Measurements from ENCODE around the gene ATN1. TPM values are rescaled to one million over a fixed set of nuclear protein-coding genes. Genes with fewer than 3 reads are reported as not detected.

The ATN1 gene
- total RNA-seq, 2 donors from 2014 or later = 29.9 to 73.5 TPM

- Mint-ChIP-seq H3K9me3 (no peaks in the 10 kb centered on the region), H3K27ac (peak overlapping the region; percentile 99 to 100), H3K36me3 (peaks cover 19 to 53% of the 10 kb centered on the region in 2 donors)
- peak; percentile 76 to 92 for DNase-seq (ENCODE audit: low spot score in 2 of 2)
- ATAC-seq = peak; percentile 41 to 45
Observed at GRCh38 chr12:6946033-6946919, 18.5 kb downstream of the ATN1 start.

- ATAC-seq = no peak
- H3K36me3 Mint-ChIP-seq = peaks cover 24 to 57% of the 10 kb centered on the region in 2 donors
- H3K9me3 Mint-ChIP-seq = no peaks in the 10 kb centered on the region
- H3K27ac Mint-ChIP-seq = peak overlapping the region; percentile 99 to 100
- no peak for DNase-seq (ENCODE audit: low spot score in 2 of 2)
Observed at GRCh38 chr12:6946920-6947374, 19.2 kb downstream of the ATN1 start.

GRCh38 chr12:6947615-6948014, 19.9 kb downstream of the ATN1 start:
- ATAC-seq (no peak), DNase-seq (ENCODE audit: low spot score in 2 of 2) (no peak)
- H3K27ac Mint-ChIP-seq = peak overlapping the region; percentile 86 to 99
- no peaks in the 10 kb centered on the region for H3K9me3 Mint-ChIP-seq
- peaks cover 30 to 64% of the 10 kb centered on the region in 2 donors for H3K36me3 Mint-ChIP-seq

- Mint-ChIP-seq H3K27ac (peak overlapping the region; percentile 80 to 99), H3K9me3 (no peaks in the 10 kb centered on the region), H3K36me3 (peaks cover 45 to 72% of the 10 kb centered on the region in 2 donors)
- no peak for DNase-seq (ENCODE audit: low spot score in 2 of 2)
- ATAC-seq = no peak
Observed at GRCh38 chr12:6948873-6949594, 21.3 kb downstream of the ATN1 start.

GRCh38 chr12:6950401-6950801, 22.6 kb downstream of the ATN1 start:
- DNase-seq (ENCODE audit: low spot score in 2 of 2) (no peak), ATAC-seq (no peak)
- Mint-ChIP-seq H3K27ac (peak overlapping the region; percentile 93 to 99), H3K36me3 (peaks cover 58 to 71% of the 10 kb centered on the region in 2 donors), H3K9me3 (no peaks in the 10 kb centered on the region)

- ATAC-seq = peak; percentile 9
- H3K27ac Mint-ChIP-seq = peak within 1 kb of the TSS; percentile 97 to 99
Observed at GRCh38 chr12:6950811-6951540, 23.2 kb downstream of the ATN1 start, which contains the start of gene PTPN6. PTPN6 (plus strand) TSS chr12:6951356; CDS start chr12:6951513, 157 bp downstream.

GRCh38 chr12:6951551-6952120, 23.9 kb downstream of the ATN1 start:
- DNase-seq (ENCODE audit: low spot score in 2 of 2) (peak in 1 of 2 donors; percentile 68), ATAC-seq (peak in 1 of 2 donors; percentile 4)
- Mint-ChIP-seq H3K36me3 (peaks cover 70% of the 10 kb centered on the region in 2 donors), H3K27ac (peak overlapping the region; percentile 97 to 99), H3K9me3 (no peaks in the 10 kb centered on the region)

More at GRCh38 chr12:6950811-6951540, 23.2 kb downstream of the ATN1 start, which contains the start of gene PTPN6:
- H3K36me3 Mint-ChIP-seq = peaks cover 64 to 70% of the 10 kb centered on the region in 2 donors
- DNase-seq (ENCODE audit: low spot score in 2 of 2) = peak; percentile 55 to 70
- no peaks in the 10 kb centered on the region for H3K9me3 Mint-ChIP-seq

- Mint-ChIP-seq H3K27ac (peak overlapping the region; percentile 97 to 99), H3K36me3 (peaks cover 70% of the 10 kb centered on the region in 2 donors), H3K9me3 (no peaks in the 10 kb centered on the region)
- DNase-seq (ENCODE audit: low spot score in 2 of 2) (peak in 1 of 2 donors; percentile 65), ATAC-seq (peak in 1 of 2 donors; percentile 9)
Observed at GRCh38 chr12:6952121-6952862, 24.5 kb downstream of the ATN1 start.

- no peaks in the 10 kb centered on the region for H3K9me3 Mint-ChIP-seq
- DNase-seq (ENCODE audit: low spot score in 2 of 2) (no peak), ATAC-seq (no peak)
- peaks cover 69% of the 10 kb centered on the region in 2 donors for H3K36me3 Mint-ChIP-seq
- peak overlapping the region; percentile 97 to 99 for H3K27ac Mint-ChIP-seq
Observed at GRCh38 chr12:6952863-6953441, 25.2 kb downstream of the ATN1 start.

- peaks cover 71 to 77% of the 10 kb centered on the region in 2 donors for H3K36me3 Mint-ChIP-seq
- peak; percentile 55 for ATAC-seq
Observed at GRCh38 chr12:6953442-6954315, 25.9 kb downstream of the ATN1 start.

GRCh38 chr12:6954316-6955107, 26.8 kb downstream of the ATN1 start:
- Mint-ChIP-seq H3K36me3 (peaks cover 79 to 81% of the 10 kb centered on the region in 2 donors), H3K27ac (peak overlapping the region; percentile 97 to 99)
- ATAC-seq = no peak

More at GRCh38 chr12:6953442-6954315, 25.9 kb downstream of the ATN1 start:
- peak; percentile 67 to 92 for DNase-seq (ENCODE audit: low spot score in 2 of 2)
- Mint-ChIP-seq H3K9me3 (no peaks in the 10 kb centered on the region), H3K27ac (peak overlapping the region; percentile 97 to 99)

GRCh38 chr12:6955108-6956020, 27.6 kb downstream of the ATN1 start:
- DNase-seq (ENCODE audit: low spot score in 2 of 2) (no peak), ATAC-seq (no peak)
- H3K9me3 Mint-ChIP-seq = no peaks in the 10 kb centered on the region
- H3K36me3 Mint-ChIP-seq = peaks cover 80 to 84% of the 10 kb centered on the region in 2 donors
- peak overlapping the region; percentile 97 to 99 for H3K27ac Mint-ChIP-seq

More at GRCh38 chr12:6954316-6955107, 26.8 kb downstream of the ATN1 start:
- H3K9me3 Mint-ChIP-seq = no peaks in the 10 kb centered on the region
- no peak for DNase-seq (ENCODE audit: low spot score in 2 of 2)
